ENCODE results near the gene SAMD14. TPM values are rescaled to one million over a fixed set of nuclear protein-coding genes. Genes with fewer than 3 reads are reported as not detected.

SAMD14 gene
- total RNA-seq, 1 donor: 2.5 TPM

DNA sequence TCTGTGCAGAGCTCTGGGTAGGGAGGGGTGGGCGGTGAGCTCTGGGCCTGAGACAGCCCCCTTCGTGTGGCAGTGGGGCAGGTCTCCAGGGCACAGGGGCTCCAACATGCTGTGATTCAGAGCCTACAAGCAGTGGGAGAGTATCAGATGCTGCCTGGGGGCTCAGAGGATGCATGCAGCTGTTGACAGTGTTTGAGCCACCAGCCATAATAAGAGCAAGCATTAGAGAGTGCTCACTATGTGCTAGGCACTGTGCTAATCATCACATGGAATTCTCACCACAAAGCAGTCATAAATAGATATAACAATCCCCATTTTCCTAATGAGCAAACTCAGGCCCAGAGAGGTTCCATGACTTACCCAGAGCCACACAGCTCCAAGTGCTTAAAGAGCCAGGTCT, 26.7 kb downstream of the SAMD14 start:
- Histone ChIP-seq H3K27ac (ENCODE audit: low read depth, low read length) (no peak overlapping the region), H3K79me2 (ENCODE audit: insufficient read depth, low read length) (peaks cover 5% of the 10 kb centered on the region), H4K20me1 (ENCODE audit: insufficient read depth, low read length) (peaks cover 28% of the 10 kb centered on the region), H3K36me3 (ENCODE audit: insufficient read depth, low read length) (peaks cover 15% of the 10 kb centered on the region), H3K4me3 (ENCODE audit: insufficient read depth, low read length) (no peak overlapping the region), H3K27me3 (ENCODE audit: insufficient read depth, low read length) (no peaks in the 10 kb centered on the region), H2AFZ (ENCODE audit: low read length) (no peak overlapping the region), H3K9me3 (ENCODE audit: low read depth, low read length) (no peaks in the 10 kb centered on the region), H3K4me2 (ENCODE audit: insufficient read depth, low read length) (no peak overlapping the region), H3K4me1 (ENCODE audit: insufficient read depth, low read length) (peaks cover 39% of the 10 kb centered on the region)
- TF ChIP-seq, protein P1, sequence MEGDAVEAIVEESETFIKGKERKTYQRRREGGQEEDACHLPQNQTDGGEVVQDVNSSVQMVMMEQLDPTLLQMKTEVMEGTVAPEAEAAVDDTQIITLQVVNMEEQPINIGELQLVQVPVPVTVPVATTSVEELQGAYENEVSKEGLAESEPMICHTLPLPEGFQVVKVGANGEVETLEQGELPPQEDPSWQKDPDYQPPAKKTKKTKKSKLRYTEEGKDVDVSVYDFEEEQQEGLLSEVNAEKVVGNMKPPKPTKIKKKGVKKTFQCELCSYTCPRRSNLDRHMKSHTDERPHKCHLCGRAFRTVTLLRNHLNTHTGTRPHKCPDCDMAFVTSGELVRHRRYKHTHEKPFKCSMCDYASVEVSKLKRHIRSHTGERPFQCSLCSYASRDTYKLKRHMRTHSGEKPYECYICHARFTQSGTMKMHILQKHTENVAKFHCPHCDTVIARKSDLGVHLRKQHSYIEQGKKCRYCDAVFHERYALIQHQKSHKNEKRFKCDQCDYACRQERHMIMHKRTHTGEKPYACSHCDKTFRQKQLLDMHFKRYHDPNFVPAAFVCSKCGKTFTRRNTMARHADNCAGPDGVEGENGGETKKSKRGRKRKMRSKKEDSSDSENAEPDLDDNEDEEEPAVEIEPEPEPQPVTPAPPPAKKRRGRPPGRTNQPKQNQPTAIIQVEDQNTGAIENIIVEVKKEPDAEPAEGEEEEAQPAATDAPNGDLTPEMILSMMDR (IDR thresholded peaks at IDR 0.05; ENCODE audit: extremely low read depth, low read depth, low read length): no peak
- peak; percentile 53 for DNase-seq (ENCODE audit: insufficient read length, low spot score, missing footprints)

DNA sequence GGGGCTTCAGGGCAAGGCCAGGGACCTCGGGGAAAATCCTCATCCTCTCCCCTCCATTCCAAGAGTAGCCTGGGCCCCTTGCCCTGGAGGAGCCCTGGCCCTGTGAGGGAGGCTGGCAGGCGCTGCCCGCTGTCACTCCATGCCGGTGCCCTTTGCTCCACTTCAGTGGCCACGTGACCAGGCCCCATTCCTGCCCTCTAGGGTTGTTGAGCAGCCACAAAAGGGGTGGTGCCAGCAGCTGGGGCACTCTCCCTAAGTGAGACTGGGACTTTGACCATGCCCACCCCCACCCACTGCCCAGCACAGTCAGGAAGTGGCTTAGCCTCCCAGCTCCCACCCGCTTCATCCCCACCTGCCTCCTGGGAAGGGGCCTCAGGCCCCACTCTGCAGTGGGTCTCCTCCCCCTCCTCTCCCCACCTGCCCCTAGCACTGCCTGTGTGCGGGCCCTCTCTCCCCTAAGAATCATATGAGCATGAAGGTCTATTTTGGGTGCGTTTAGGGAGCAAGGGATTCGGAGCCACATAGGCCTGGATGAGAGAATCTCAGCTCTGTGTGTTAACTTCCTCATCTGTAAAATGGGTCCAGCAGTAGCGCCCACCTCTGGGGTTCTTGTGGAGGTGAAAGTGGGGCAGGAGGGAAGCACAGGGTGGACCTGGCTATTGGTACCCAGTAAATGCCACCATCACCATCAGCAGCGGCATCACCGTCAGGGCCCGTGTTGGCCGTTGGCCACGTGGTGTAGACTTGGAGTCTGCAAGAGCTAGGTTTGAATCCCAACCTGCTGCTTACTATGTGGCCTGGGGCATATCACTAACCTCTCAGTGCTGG, 27.6 kb downstream of the SAMD14 start:
- peak; percentile 86 for DNase-seq (ENCODE audit: insufficient read length, low spot score, missing footprints)
- Histone ChIP-seq H3K79me2 (ENCODE audit: insufficient read depth, low read length) (peaks cover 5% of the 10 kb centered on the region), H4K20me1 (ENCODE audit: insufficient read depth, low read length) (peaks cover 25% of the 10 kb centered on the region), H3K4me3 (ENCODE audit: insufficient read depth, low read length) (no peak overlapping the region), H3K4me2 (ENCODE audit: insufficient read depth, low read length) (peak overlapping the region; percentile 3), H3K27me3 (ENCODE audit: insufficient read depth, low read length) (no peaks in the 10 kb centered on the region), H3K36me3 (ENCODE audit: insufficient read depth, low read length) (peaks cover 23% of the 10 kb centered on the region), H3K27ac (ENCODE audit: low read depth, low read length) (no peak overlapping the region), H2AFZ (ENCODE audit: low read length) (no peak overlapping the region), H3K9me3 (ENCODE audit: low read depth, low read length) (no peaks in the 10 kb centered on the region), H3K4me1 (ENCODE audit: insufficient read depth, low read length) (peaks cover 30% of the 10 kb centered on the region)
- TF ChIP-seq, protein P1 (IDR thresholded peaks at IDR 0.05; ENCODE audit: extremely low read depth, low read depth, low read length): no peak

DNA sequence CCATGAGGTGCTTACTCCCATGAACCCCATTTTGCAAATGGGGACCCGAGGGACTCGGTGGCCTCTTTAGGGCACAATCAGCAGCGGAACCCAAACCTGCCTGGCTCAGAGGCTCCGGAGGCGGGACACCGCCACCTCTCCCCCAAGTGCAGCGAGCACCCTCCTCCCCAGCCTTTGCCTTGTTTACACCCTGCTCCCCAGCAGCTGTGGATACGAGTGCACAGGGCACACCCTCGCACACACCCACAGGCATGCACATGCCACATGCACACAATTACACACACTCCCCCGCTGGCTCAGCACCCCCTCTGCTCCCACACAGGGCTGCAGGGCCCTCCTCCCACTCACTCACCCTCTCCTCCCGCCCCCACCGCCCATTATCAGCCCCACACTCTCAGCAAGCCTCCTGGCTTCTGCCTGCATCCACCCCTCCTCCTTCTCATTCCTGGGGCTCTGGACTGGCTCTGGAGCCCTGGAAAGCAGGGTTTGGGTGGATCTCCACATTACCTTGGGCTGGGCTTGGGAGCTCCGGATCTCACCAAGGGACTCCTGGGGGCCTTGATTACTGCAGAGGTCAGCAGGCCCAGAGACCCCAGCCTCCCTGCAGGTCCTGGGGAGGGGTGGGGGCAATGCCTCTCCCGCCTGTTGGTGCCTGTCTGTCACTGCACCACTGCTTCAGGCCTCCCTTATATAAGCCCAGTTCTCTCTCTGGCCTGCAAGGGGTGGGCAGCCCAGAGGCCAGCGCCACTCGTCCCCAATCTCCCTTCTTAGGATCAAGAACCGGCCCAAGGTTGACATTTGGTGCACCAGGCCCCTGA, 28.4 kb downstream of the SAMD14 start:
- H3K4me3 ChIP-seq (ENCODE audit: insufficient read depth, low read length): no peak overlapping the region
- no peaks in the 10 kb centered on the region for H3K27me3 ChIP-seq (ENCODE audit: insufficient read depth, low read length)
- DNase-seq (ENCODE audit: insufficient read length, low spot score, missing footprints): peak; percentile 88
- peaks cover 25% of the 10 kb centered on the region for H4K20me1 ChIP-seq (ENCODE audit: insufficient read depth, low read length)
- H3K4me2 ChIP-seq (ENCODE audit: insufficient read depth, low read length): peak overlapping the region; percentile 3
- no peak overlapping the region for H3K27ac ChIP-seq (ENCODE audit: low read depth, low read length)
- peaks cover 5% of the 10 kb centered on the region for H3K79me2 ChIP-seq (ENCODE audit: insufficient read depth, low read length)
- no peaks in the 10 kb centered on the region for H3K9me3 ChIP-seq (ENCODE audit: low read depth, low read length)
- TF ChIP-seq, protein P1 (IDR thresholded peaks at IDR 0.05; ENCODE audit: extremely low read depth, low read depth, low read length): no peak
- H2AFZ ChIP-seq (ENCODE audit: low read length): no peak overlapping the region
- H3K4me1 ChIP-seq (ENCODE audit: insufficient read depth, low read length): peaks cover 32% of the 10 kb centered on the region
- H3K36me3 ChIP-seq (ENCODE audit: insufficient read depth, low read length): peaks cover 24% of the 10 kb centered on the region

DNA sequence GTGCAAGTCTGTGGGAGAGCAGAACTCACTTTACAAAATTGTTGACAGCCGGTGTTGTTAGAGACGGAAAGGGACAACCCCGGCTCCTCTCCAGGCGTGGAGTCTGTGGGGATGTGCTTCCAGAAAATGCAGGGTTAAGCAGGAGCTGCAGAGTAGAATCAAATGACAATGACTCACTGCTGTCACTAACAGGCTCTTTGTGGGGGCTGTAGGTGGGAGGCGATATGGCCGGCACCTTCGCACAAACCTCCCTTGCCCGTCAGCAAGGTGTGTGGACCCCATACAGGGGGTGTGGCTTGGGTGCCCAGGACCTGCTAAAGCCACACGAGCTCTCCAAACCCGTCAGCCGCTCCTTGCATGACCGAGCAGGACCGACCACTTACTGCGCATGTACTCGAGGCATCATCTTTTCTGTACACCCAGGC, 29.0 kb downstream of the SAMD14 start:
- Histone ChIP-seq H3K27ac (ENCODE audit: low read depth, low read length) (no peak overlapping the region), H3K9me3 (ENCODE audit: low read depth, low read length) (no peaks in the 10 kb centered on the region), H3K4me2 (ENCODE audit: insufficient read depth, low read length) (no peak overlapping the region), H3K4me1 (ENCODE audit: insufficient read depth, low read length) (peaks cover 38% of the 10 kb centered on the region), H4K20me1 (ENCODE audit: insufficient read depth, low read length) (peaks cover 25% of the 10 kb centered on the region), H2AFZ (ENCODE audit: low read length) (no peak overlapping the region), H3K36me3 (ENCODE audit: insufficient read depth, low read length) (peaks cover 24% of the 10 kb centered on the region), H3K79me2 (ENCODE audit: insufficient read depth, low read length) (peaks cover 9% of the 10 kb centered on the region), H3K4me3 (ENCODE audit: insufficient read depth, low read length) (no peak overlapping the region), H3K27me3 (ENCODE audit: insufficient read depth, low read length) (no peaks in the 10 kb centered on the region)
- DNase-seq (ENCODE audit: insufficient read length, low spot score, missing footprints): peak; percentile 75
- TF ChIP-seq, protein P1 (IDR thresholded peaks at IDR 0.05; ENCODE audit: extremely low read depth, low read depth, low read length): no peak
